ENCODE results near the gene ANKS4B.
"Not testable (repeated sequence)": the region's sequence is repeated elsewhere in the genome, so short reads cannot be mapped to it uniquely, and the experiment has no call there.

ANKS4B gene

DNA sequence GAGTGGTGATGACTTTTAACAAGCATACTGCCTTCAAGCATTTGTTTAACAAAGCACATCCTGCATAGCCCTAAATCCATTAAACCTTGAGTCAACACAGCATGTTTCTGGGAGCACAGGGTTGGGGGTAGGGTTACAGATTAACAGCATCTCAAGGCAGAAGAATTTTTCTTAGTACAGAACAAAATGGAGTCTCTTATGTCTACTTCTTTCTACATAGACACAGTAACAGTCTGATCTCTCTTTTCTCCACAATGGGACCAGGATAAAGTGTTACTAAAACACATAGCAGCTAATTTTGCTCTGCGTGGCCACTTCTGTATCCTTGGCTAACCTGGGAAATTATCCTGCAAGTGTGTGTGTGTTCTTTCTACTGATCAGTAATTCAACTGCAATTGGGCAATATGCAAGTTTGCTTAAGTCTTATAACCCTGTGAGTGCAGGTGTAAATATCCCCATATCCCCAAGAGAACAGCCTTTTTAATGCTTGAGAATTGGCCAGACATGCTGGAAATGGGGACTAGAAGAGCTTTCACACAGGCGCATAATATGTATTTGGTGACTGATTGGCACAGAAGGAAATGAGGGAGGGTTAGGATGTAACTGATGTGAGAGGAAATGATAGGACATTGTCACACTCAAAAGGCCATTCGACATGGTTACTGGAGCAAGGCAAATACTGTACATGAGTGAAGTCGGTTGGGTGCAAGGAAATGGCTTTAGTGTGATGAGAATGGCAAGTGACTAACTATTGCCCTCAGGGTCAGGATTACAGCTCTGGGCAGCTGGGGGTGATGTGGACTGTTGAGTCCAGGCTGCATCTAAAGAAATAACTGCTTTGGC, 10.8 kb upstream of the ANKS4B start:
- DNase-seq = no peak

DNA sequence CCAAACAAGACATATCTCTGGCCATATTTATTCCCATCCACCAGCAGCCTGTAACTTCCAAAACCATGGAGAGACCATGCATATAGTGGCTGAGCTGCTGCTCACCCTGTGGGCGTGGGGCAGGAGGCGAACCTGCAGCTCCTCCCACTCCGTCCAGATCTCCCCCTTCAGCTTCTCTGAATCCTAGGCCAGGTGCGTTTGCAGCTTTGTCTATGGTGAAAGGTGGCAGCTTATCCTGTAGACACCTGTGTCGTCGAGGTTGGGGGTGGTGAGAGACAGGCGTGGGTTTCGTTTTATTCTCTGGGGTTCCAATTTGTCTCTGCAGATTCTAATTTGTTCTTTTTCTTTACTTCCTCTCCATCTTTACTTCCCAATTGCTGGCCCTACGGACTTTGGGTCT, 9.7 kb upstream of the ANKS4B start:
- no peak for DNase-seq

DNA sequence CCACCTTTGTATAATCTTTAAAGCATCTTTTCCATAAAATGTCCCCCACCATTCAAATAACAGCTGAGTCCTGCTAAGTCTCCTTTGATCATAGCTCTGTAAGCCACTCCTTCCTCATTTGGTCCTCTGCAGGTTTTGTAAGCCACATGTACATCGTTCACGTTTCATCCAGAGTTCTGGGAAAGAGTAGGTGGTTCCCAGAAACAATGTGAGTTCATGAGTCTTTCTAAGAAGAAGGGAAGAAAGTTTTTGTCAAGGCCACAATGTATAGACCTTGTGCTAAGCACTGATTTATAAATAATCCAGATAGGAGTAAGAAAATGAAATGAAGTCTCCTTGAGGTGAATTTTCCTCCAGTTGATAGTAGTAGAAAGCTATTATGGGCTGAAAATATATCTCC, 8.7 kb upstream of the ANKS4B start:
- no peak for DNase-seq

DNA sequence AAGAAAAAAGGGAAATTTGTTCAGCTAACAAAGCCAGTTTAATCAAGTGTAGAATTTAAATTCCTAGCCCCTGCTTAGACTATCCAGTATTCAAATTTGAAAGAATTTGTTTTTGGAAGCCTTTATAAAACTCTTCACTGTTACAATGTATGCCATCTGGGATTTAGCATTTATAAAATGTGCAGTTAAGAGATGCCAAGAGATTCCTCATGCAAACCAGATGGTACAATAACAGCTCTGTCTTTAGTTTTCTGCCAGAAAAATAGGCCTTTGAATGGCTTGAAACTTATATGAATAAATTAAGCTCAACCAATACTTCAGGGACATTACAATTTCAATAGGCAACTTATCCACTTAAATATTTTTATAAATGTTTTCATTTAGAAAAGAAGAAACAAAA, 6.8 kb upstream of the ANKS4B start:
- no peak for DNase-seq

DNA sequence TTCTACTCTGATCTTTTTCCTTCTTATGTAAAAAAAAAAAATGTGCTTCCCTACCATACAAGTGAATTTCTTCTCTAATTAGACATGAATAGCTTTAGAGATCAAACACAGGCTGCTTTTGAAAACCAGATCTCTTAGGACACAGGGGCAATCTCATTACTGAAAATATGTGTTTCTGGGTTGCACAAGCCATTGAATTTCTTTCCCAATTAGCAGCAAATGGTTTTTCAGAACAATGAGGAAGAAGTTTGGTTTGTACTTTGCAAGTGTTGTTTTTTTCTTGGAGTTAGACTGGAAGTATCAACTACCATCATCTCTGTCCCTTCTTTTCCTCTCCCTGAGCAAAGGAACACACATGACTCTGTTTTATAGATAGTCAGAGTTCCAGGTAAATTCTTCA, 5.6 kb upstream of the ANKS4B start:
- DNase-seq = no peak

DNA sequence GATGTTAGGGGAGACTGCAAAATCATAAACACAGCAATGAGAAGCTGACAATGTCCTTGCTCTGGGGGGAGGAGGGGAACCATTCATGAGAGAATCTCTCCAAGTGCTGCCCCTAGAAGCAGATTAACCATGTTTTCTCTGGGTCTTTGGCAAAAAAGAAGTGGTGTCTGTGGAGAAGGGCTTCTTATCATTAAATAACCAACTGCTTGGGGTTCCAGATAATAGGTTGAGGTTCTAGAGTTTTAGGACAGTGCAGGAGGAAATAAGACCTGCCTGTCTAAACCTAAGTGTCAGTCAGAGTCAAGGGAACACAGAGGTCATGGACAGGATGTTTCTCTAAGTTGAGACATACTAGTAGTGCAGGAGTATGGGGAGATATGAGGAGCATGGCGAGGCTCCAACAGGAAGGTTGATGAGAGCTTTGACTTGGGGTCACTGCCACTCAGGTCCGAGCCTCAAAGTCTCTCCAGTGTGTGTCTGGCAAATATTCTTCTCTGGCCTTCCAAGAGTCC, 5.1 kb upstream of the ANKS4B start:
- DNase-seq = no peak

DNA sequence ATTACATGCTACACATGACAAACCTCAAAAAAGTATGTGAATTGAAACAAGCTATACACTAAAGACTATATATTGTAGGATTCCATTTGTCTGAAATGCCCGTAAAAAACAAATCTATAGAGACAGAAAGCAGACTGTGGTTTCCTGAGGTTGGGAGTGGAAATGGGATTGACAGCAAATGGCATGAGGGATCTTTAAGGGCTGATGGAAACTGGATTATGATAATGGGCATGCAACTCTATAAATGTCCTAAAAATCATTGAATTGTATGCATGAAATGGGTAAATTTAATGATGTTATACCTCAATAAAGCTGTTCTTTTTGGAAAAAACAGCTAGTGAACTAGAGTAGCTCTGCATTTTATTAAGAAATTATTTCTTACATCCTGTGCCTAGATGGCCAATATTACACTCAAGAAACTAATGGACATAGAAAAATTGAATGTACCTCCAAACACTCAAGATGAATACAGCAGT, 416 bp upstream of the ANKS4B start:
- no peak for DNase-seq

DNA sequence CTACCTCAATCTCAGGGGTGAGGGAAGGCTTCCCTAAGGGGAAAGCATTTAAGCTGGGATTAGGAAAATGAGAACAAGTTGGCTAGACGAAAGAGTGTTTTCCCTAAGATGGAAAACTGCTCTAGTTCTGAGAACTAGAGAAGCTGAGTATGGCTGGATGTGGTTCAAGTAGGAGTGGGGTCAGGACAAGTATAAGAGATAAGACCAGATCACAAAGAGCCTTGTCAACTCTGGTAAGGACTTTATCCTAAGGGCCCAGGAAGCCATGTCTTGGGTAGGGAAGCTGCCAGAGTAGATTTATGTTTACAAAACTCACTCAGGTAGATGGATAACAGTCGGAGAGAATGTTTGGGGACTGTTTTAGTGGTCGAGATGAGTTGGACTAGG, 1.7 kb downstream of the ANKS4B start:
- no peak for DNase-seq

DNA sequence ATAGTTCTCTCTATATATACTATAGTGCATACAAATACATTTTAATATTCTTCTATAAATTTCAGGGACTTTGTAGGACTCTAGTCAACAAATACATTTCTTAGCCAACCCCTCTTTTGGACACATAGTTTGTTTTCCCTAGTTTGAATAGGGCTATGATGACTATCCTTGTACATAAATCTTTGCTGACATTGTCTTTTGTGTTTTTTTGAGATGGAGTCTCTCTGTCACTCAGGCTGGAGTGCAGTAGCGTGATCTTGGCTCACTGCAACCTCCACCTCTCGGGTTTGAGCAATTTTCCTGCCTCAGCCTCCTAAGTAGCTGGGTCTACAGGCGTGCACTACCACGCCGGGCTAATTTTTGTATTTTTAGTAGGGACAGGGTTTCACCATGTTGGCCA, 3.3 kb downstream of the ANKS4B start:
- DNase-seq = no peak

DNA sequence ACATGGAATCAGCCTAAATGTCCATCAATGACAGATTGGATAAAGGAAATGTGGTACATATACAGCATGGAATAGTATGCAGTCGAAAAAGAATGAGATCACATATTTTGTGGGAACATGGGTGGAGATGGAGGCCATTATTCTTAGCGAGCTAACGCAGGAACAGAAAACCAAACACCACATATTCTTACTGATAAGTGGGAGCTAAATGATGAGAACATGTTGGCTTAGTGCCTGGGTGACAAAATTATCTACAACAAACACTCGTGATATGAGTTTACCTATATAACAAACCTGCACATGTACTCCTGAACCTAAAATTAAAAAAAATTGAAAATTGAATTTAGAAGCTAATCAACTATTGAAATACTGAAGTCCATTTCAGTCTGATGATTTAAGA, 6.1 kb downstream of the ANKS4B start:
- DNase-seq = no peak

DNA sequence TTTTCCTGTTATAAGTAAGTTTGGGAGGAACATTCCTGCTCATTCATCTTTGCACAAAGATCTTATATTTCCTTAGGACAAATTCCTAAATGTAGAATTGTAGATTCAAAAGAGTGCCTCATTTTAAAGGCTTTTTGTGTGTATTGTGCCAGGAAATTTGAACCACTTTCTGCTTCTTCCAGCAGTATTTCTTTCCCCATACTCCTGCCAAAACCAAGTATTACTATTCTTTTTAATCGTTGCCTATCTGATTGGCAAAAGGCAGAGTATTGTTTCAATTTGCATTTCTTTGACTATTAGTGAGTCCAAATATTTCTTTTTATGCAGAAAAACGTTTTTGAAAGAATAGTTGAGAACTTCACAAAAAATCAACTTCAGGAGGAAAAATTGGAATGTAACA, 9.3 kb downstream of the ANKS4B start:
- DNase-seq = no peak

DNA sequence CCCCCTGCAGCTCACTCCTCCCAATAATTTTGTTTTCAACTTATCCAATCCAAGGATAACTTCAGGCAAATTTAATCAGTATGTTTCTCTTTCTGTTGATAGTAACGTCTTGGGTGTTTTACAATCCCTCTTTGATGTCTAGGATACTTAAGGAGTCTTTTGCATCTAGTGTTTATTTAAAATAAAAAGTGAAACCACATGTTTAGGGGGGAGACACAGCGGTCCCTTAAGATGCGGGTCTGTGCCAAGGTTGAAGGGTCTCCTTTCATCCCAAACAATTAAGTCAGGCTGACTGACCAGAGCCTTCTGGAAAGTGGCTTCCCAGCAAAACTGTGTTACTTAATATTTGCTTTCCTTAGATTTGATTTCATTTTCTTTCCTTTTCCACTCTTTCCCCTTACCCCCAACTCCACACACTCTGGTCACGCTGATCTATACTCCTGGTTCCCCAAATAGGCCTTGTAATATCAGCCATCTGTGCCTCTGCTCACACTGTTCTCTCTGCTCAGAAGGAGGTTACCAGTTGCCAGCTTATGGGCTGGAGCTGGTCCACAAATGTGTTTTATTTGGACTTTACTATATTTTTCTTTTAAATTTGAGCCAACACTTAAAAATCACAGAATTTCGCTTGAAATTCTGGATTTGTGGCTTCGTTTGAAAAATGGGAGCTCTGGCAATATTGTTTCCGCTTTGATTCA, 11.2 kb downstream of the ANKS4B start:
- no peak for DNase-seq

DNA sequence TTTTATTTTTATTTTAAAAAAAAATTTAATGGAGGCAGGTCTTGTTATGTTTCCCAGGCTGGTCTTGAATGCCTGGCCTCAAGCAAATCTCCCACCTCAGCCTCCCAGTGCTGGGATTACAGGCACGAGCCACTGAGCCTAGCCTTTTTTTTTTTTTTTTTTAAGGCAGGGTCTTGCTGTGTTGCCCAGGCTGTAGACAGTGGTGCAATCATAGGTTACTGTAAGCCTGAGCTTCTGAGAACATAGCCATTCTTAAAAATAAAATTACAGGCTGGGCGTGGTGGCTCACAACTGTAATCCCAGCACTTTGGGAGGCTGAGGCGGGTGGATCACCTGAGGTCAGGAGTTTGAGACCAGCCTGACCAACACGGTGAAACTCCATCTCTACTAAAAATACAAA, 14.7 kb downstream of the ANKS4B start:
- DNase-seq = not testable (repeated sequence)

DNA sequence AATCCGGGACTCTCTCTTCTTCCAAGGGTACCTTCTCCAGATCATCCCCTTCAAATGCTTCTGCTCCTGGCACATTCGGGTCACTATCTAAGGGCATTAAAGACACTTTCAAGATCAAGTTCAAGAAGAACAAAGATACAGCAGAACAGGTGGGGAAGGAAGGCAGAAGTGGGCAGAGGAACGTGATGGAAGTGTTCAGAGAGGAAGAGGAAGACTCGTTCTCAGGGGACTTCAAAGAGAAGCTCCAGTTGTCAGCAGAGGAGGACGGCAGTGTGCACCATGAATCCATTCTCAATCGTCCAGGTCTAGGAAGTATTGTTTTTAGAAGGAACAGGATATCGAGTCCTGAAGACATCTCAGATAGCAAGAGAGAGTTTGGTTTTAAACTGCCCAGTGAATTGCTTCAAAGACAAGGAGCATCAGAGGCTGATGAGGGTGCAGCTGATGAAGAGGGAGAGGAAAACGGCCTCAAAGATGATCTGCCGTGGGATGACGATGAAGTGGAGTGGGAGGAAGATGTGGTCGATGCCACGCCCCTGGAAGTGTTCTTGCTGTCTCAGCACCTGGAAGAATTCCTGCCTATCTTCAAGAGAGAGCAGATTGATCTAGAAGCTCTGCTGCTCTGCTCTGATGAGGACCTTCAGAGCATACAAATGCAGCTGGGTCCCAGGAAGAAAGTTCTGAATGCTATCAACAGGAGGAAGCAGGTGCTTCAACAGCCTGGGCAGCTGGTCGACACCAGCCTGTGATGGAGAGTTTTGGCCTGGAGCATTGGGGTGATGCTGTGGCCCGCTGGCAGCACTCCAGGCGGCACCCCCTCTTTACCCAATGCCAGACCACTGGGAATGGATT, 16.8 kb downstream of the ANKS4B start:
- no peak for DNase-seq

DNA sequence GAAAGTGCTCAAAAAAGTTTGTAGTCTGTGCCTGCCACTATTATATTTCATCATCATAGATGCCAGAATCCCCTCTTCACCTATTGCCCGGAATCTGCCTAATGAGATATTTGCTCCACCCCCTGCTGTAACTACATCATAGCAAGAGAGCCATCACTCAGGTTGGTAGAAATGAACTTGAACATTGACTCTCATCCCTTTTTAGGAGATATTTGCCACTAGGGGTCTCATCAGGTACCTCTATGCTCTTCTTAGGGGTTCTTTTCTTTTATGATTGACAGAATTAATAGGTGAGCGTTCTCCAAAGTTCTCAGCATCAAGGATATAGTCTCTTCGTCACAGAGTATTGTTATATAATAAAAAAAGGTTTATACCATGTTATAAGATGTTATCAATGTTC, 20.0 kb downstream of the ANKS4B start:
- no peak for DNase-seq

DNA sequence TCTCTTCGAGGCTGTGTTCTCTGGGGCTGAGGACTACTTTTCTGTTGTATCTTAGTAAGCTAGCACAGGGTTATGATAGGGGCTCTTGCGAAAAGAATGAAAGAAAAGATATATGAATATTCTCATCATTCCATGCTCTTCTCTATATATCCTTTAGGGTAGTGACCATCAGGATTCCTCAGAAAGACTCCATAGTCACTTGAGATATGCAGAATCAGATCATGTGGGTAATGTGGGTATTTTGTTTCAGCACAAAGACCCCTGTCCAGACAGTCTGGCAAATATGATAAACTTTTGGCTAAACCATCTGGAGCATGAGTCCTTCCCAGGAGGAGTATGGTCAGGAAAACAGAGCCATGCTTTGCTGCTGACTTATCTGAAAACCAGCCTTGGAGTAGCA, 23.1 kb downstream of the ANKS4B start:
- DNase-seq = no peak

DNA sequence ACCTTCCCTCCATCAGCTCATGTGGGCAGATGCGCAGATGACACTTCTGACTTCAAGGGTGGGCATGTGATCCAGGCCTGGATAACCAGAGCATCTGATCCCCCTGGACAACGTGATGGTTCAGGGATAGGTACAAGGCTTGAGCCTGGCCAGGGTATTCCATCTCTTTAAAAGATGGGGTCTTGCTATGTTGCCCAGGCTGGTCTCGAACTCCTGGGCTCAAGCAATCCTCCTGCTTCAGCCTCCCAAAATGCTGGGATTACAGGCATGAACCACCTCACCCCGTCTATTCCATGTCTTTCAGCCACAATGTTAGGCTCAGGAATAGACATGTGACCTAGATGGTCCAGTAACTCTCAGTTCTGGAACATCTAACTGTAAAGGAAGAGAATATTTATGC, 23.8 kb downstream of the ANKS4B start:
- DNase-seq = no peak

DNA sequence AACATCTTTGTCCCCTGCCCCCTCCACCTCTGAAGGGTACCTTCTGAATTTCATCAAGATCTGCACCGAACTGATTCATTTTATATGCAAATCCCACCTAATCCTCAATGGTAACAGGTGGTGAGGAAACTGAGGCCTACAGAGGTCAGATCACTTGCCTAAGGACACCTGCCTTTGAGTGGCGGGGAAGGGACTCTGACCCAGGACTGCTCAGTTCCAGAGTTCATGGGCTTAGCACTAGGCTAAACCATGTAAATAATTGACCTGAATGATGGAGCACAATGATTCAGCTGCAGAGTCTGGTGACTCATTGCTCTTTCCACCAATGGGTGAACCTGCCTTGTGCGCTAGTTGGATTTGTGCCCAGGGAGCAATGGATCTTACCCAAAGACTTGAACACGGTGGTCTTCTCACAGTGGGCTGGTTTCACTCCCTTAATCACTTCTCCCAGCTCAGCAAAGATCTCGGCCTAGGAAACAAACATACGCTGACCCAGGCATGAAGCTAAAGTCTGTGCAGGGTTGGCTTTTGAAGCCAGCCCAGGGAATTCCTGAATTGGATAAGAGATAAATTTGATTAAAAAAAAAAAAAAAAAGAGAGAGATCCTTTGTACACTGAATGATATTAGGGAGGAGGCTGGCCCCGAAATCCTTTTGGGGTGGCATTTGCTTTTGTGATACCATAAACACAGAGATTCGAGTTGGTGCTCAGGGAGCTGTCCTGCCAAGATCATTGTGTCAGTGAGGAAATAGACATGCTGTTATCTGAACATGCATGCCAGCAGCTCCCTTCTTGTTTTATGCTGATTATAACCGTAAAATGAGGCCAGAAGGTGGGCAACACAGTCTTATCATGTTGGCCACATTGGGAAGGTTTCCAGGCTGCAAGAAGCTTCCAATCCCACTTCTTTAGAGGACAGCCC, 27.6 kb downstream of the ANKS4B start:
- DNase-seq = no peak

DNA sequence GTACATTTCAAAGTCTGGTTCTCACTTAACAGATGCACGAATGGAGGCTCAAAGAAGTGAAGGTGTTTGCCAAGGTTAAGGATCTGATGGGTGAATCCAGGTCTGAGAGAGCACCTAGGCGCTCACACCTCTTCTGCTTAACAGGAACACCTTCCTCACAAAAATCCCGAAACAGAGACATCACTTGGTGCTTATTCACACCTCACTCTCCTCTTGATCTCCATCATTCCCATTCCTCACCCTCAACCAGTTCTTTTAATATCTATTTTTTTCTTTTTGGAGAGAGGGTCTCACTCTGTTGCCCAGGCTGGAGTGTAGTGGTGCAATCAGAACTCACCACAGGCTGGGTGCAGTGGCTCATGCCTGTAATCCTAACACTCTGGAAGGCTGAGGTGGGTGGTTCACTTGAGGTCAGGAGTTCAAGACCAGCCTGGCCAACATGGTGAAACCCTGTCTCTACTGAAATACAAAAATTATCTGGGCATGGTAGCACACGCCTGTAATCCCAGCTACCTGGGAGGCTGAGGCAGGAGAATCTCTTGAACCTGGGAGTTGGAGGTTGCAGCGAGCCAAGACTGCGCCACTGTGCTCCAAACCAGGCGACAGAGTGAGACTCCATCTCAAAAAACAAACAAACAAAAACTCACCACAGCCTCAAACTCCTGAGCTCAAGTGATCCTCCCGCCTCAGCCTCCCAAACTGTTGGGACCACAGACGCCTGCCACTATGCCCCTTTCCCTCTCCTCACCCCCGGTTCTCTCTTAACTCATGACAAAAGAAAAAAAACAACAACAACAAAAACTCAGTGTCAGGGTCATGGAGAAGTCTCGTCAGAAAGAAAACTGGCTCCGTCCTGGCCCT, 29.5 kb downstream of the ANKS4B start:
- no peak for DNase-seq

DNA sequence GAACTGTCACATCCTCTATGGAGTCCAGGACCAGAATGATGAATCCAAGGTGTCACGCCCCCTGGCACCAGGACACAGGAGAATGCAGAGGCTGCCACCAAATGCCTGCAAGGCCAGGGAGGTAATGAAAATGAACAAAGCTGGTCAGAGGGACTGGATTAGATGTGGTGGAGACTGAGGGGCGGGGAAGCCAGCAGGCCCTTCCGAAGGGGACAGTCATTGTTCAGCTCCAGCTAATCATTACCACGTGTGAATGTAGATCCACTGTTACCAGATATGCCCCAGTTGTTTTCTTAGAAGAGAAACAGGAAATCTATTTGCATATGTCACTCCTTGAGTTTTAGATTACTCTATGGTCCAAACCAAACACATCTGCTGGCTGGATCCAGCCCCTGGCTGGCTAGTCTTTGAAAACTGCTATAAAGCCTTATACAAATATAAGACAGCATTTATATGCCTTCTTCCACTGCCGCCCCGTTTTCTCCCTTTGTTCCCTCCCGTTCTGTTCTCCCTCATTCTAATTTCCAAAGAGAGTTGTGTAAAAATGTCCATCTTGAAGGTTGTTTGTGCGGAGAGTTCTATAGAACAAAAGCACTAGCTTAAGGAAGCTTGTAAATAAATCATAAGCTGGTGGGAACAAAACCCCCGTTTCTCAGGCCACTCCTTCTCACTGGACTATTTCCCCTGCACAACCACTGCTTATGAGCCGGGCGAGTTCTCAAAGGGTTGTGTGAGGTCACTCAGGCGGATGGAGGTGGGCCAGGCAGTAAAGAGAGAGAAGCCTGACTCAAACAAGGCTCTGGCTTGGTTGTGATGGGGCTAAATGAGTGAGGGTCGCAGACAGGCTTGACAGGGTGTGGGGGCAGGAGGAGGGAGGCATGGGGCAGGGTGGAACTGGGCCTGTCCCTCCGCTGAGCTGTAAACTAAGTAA, 30.4 kb downstream of the ANKS4B start:
- no peak for DNase-seq

All from NCI-H1105 treated with DMSO at 0.1 percent for 48 hours (cell line).